GM08714 (cell line): Measurements from ENCODE around the gene RHOT2.

ENCODE experiments used
- H3K4me3 ChIP-seq: fragments of 200-500 bp; sonication (Bioruptor generic); 2 replicates; pipeline ENCODE4 v1.5.1; 2014; ENCODE audit warnings: mild to moderate bottlenecking, low read length, inconsistent platforms
- ZNF274 ChIP-seq: IDR thresholded peaks from 2 replicates; pipeline ENCODE4 v1.6.1; 2012; ENCODE audit warnings: mild to moderate bottlenecking, low read depth, low read length

Gene RHOT2

GRCh38 chr16:667780-668518 is at the start of gene RHOT2:
RHOT2 (plus strand) TSS chr16:668132; CDS start chr16:668200, 68 bp downstream.
- no peak for TF ChIP-seq ZNF274
- H3K4me3 ChIP-seq = peak within 1 kb of the TSS; percentile 79

DNA sequence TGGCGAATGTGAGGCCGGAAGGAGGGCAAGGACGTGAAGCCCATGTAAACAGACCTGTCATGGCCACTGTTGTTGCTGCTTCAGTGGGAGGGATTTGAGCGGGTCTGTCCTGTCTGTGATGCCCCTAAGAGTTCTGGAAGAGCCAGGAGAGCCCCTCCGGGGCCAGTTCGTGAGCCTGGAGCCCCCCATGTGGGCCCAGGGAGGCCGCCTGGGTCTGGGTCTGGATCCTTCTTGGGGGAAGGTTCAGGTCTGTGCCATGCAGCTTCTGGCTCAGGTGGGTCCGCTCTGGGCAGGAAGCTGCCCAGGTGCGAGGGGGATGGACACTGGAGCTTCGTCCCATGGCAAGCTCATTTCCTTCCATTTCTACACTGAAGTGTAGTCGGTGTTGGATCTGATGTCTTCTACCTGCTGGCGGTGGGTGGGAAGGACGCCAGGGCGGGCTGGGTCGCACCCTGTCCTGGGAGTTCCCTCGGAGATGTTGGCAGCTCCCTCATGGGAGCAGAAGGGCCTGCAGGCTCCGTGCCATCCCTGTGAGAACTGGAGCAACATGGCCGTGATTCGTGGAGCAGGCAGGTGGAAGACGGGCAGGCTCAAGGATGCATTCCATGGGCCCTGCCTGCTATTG is 48.3 kb upstream of the RHOT2 start:
- H3K4me3 ChIP-seq = no peak overlapping the region
- no peak for TF ChIP-seq ZNF274

DNA sequence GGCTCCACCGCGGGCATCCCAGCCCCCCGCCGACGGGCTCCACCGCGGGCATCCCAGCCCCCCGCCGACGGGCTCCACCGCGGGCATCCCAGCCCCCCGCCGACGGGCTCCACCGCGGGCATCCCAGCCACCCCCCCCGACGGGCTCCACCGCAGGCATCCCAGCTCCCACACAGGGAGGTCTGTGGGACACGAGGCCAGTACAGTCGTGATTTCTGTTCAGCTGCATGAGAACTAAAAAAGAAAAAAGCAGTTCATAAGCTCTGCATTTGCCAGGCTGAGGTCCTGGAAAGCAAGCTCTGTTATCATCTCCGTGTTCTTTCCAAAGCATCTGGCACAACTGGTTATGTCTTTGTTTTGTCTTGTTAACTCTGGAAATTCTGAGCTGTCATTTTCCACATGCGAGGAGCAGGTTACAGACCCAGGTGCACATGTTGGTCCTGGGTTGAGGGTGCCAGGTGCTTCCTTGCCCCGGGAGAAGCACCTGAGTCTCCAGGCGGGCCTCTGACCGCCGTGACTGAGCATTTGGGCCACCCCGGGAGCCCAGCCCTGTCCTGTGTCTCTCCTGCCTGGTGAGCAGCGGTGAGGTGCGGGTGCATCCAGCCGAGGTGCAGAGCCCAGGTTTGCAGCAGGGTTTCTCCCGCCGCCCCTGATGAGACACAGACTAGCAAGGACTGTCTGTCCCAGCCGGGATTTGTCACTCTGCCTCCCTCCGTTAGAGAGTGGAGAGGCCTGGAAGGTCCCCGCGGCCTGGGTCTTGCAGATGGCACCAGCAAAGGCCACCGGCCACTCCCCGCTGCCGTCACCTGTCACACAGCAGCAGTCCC is 47.0 kb upstream of the RHOT2 start:
- H3K4me3 ChIP-seq = no peak overlapping the region
- TF ChIP-seq ZNF274 = no peak

GRCh38 chr16:621526-622105 is 46.3 kb upstream of the RHOT2 start:
- H3K4me3 ChIP-seq = no peak overlapping the region
- TF ChIP-seq ZNF274 = no peak

DNA sequence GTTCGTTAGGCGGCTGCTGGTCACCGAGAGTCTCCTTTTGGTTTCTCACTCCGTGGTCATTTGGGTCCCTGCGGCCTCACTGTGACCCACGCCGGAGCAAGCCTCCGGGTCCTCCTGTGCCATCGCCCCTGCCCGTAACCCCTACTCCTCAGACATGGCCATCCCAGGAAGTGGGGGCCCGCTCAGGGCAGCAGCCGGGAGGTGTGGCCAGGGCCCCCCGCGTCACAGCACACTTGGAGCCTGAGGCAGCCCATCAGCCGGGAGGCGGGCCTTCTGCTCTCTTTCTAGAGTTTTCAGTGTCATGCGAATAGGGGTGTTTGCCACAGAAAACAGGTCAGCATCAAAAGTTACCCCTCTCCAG is 45.0 kb upstream of the RHOT2 start:
- no peak overlapping the region for H3K4me3 ChIP-seq
- TF ChIP-seq ZNF274 = no peak

DNA sequence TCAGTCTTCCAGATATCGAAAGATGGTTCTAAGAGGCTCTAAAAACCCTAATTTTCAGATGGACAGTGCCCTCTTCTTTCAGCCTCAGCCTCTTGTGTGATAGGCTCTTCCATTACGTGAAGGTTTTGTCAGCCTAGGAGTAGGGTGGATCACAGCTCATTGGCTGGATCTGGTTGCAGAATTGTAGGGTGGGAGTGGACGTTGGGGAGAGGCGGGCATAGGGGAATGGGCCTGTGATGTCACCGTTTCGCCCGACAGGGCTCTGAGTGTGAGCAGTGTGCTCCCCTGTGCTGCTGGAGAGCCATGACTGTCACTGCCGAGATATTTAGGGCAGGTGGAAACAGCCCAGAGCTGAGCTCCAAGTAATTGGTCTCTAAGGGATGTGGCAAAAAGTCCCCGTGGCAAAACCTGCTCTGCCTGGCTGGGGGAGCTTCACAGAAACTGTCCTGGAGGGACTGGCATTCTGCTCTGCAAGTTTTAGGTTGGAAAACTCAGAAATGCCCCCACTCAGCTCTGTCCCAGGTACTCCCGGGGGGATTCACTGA is 43.3 kb upstream of the RHOT2 start:
- TF ChIP-seq ZNF274 = no peak
- H3K4me3 ChIP-seq = no peak overlapping the region

GRCh38 chr16:625117-625976 is 42.6 kb upstream of the RHOT2 start:
- no peak for TF ChIP-seq ZNF274
- H3K4me3 ChIP-seq = no peak overlapping the region

GRCh38 chr16:625977-626765 is 41.8 kb upstream of the RHOT2 start:
- H3K4me3 ChIP-seq = no peak overlapping the region
- no peak for TF ChIP-seq ZNF274

GRCh38 chr16:626787-627453 is 41.0 kb upstream of the RHOT2 start:
- no peak for TF ChIP-seq ZNF274
- no peak overlapping the region for H3K4me3 ChIP-seq

- no peak overlapping the region for H3K4me3 ChIP-seq
- TF ChIP-seq ZNF274 = no peak
These were observed 40.3 kb upstream of the RHOT2 start for GRCh38 chr16:627454-628239.

GRCh38 chr16:628321-629061 is 39.4 kb upstream of the RHOT2 start:
- no peak overlapping the region for H3K4me3 ChIP-seq
- no peak for TF ChIP-seq ZNF274
